AG04449 (cell line): ENCODE data around the gene MBLAC2.

Source experiments
- CTCF ChIA-PET: fragments of 350-600 bp; formaldehyde crosslinking; extraction: SDS; loops from one replicate; lab custom pipeline; 2021; ENCODE audit warnings: antibody characterized with exemption; lab: Yijun Ruan, JAX
- POLR2A ChIA-PET: fragments of 400-600, 350-600 bp; formaldehyde crosslinking; extraction: SDS; loops from one replicate; lab custom pipeline; 2020; ENCODE audit warnings: antibody characterized with exemption, inconsistent platforms; lab: Yijun Ruan, JAX
- DNase-seq: peaks from one replicate; pipeline ENCODE4 v3.0.0-alpha.2; 2010; ENCODE audit warnings: low read depth, low spot score
- H3K4me3 ChIP-seq: 2 replicates; pipeline ENCODE4 v1.5.1; 2011; ENCODE audit warnings: low read depth, mild to moderate bottlenecking, control low read depth, low read length
- TF ChIP-seq, protein P1 (sequence below): IDR thresholded peaks from one replicate; pipeline ENCODE4 v1.5.1; 2011; ENCODE audit warnings: mild to moderate bottlenecking, moderate library complexity, low read length, control low read depth, inconsistent platforms; ENCODE audit not compliant: insufficient read depth; ENCODE audit errors: missing control alignments

The MBLAC2 gene

DNA sequence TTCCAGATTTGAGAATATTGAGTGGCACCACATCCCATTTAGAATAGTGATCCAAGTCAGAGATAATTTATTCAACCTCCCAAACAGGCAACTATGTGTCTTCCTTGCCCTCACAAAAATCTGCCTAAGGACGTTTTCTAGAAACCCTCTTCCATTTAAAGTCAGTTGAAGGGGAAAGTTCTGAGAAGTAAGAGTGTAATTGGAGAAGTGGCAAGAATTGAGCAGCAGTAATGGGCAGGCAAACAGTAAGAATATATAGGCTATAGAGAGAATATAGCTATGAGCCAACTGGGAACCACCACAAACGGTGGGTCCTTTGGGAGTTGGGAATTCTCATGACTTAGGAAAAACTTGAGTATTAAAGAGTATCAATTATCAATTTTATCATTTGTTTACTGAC lies 33.9 kb downstream of the MBLAC2 start:
- no peak overlapping the region for H3K4me3 ChIP-seq
- POLR2A ChIA-PET, result interaction anchor here (1.2 kb wide), 1 partner anchor 164 kb away, joined by 3 read pairs; no protein-coding TSS in a partner anchor
- TF ChIP-seq, protein P1, sequence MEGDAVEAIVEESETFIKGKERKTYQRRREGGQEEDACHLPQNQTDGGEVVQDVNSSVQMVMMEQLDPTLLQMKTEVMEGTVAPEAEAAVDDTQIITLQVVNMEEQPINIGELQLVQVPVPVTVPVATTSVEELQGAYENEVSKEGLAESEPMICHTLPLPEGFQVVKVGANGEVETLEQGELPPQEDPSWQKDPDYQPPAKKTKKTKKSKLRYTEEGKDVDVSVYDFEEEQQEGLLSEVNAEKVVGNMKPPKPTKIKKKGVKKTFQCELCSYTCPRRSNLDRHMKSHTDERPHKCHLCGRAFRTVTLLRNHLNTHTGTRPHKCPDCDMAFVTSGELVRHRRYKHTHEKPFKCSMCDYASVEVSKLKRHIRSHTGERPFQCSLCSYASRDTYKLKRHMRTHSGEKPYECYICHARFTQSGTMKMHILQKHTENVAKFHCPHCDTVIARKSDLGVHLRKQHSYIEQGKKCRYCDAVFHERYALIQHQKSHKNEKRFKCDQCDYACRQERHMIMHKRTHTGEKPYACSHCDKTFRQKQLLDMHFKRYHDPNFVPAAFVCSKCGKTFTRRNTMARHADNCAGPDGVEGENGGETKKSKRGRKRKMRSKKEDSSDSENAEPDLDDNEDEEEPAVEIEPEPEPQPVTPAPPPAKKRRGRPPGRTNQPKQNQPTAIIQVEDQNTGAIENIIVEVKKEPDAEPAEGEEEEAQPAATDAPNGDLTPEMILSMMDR, result no peak
- CTCF ChIA-PET, result interaction anchor here (1.0 to 8.3 kb wide), 12 partner anchors 9 to 344 kb away, joined by 3 to 112 read pairs (median 4); partner anchors contain the start of genes CETN3 and LYSMD3
- no peak for DNase-seq

- CTCF ChIA-PET, result interaction anchor here (0.9 to 8.3 kb wide), 10 partner anchors 9 to 346 kb away, joined by 3 to 112 read pairs (median 6); partner anchors contain the start of genes CETN3 and LYSMD3
- TF ChIP-seq, protein P1, result no peak
- no peak overlapping the region for H3K4me3 ChIP-seq
- POLR2A ChIA-PET, result no interaction called here
- DNase-seq, result no peak
These were observed 36.5 kb downstream of the MBLAC2 start for GRCh38 chr5:90438100-90438499.

GRCh38 chr5:90437663-90438062 lies 36.9 kb downstream of the MBLAC2 start:
- CTCF ChIA-PET, result interaction anchor here (0.9 to 8.3 kb wide), 9 partner anchors 8 to 346 kb away, joined by 3 to 112 read pairs (median 6); partner anchors contain the start of genes CETN3 and LYSMD3
- POLR2A ChIA-PET, result no interaction called here
- no peak overlapping the region for H3K4me3 ChIP-seq
- DNase-seq, result no peak
- TF ChIP-seq, protein P1, result no peak

DNA sequence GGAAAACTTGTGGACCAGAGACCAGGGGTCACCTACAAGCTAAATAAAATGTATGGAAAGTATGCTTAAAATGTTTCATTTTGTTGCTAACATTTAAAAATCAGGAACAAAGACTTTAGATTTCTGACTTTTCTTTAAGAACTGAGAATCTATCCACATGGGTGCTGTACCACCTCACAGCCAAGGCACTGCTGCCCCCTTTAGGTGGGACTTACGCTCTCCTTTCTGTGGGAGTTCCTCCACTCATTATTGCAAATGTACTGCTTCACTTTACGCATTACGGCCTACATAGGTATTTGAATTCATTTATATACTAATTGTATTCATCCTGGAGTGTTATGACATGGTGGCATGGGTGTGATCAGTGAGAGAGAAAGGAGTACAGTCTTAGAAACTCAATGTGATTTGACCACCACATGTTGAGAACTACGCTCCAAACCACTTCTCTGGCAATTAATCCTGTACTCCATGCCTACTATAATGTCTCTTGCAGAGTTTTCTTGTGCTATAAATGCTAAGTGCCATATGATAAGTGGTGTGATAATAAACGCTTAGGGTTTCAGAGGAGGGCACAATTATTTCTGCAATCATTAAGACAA lies 40.4 kb downstream of the MBLAC2 start:
- TF ChIP-seq, protein P1, result peak; percentile 69
- ChIA-PET CTCF (interaction anchor here (0.6 to 2.6 kb wide), 9 partner anchors 13 to 1706 kb away, joined by 3 to 12 read pairs (median 3); no protein-coding TSS in a partner anchor), POLR2A (no interaction called here)
- no peak for DNase-seq
- no peak overlapping the region for H3K4me3 ChIP-seq

- TF ChIP-seq, protein P1, result no peak
- POLR2A ChIA-PET, result no interaction called here
- CTCF ChIA-PET, result no interaction called here
These were observed 50.3 kb downstream of the MBLAC2 start for GRCh38 chr5:90424245-90424644.

GRCh38 chr5:90421136-90421535 lies 53.4 kb downstream of the MBLAC2 start:
- ChIA-PET CTCF (interaction anchor here (0.9 to 1.4 kb wide), 4 partner anchors 13 to 109 kb away, joined by 3 to 7 read pairs (median 4); partner anchors contain the start of gene LYSMD3), POLR2A (no interaction called here)
- TF ChIP-seq, protein P1, result peak; percentile 12
- H3K4me3 ChIP-seq, result no peak overlapping the region
- DNase-seq, result no peak

More at GRCh38 chr5:90424245-90424644, 50.3 kb downstream of the MBLAC2 start:
- H3K4me3 ChIP-seq, result no peak overlapping the region
- DNase-seq, result no peak
